Stimulated activated CD8-positive, alpha-beta memory T cell treated with anti-CD3 and anti-CD28 coated beads, Interleukin-7, amount 100 ng/mL, for 48 hours (primary cell): ENCODE measurements around the gene LUC7L.
"Not testable (repeated sequence)": the region's sequence is repeated elsewhere in the genome, so short reads cannot be mapped to it uniquely, and the experiment has no call there.

Experiments used
- DNase-seq, 2 donors: peaks; one replicate each; pipeline ENCODE4 v3.0.0-alpha.2; 2020; ENCODE audit warnings: low read depth in 1 of 2; ENCODE audit errors: extremely low read depth in 1 of 2

LUC7L gene

DNA sequence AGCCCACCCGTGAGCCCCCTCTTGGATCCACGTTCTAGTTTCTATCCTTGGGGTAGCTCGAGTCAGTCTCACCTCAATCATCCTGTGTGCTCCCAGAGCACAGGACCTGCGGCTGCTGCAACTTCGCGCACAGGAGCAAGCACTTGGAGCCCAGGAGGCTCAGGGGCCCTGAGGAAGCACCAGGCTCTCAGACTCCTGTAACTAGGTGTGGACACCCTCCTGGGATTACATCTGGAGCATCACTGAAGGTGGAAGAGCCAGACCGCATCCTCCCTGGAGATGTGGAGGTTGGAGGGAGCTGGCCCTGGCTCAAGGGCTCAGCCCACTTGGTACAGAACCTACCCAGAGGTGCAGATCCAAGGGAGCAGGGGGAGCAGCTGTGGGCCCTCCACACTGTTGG is 46.2 kb downstream of the LUC7L start:
- DNase-seq: no peak

- DNase-seq: no peak
Measured at GRCh38 chr16:181565-182021, 47.7 kb downstream of the LUC7L start.

- DNase-seq: peak; percentile 60 to 67
Measured at GRCh38 chr16:180681-181564, 48.3 kb downstream of the LUC7L start.

DNA sequence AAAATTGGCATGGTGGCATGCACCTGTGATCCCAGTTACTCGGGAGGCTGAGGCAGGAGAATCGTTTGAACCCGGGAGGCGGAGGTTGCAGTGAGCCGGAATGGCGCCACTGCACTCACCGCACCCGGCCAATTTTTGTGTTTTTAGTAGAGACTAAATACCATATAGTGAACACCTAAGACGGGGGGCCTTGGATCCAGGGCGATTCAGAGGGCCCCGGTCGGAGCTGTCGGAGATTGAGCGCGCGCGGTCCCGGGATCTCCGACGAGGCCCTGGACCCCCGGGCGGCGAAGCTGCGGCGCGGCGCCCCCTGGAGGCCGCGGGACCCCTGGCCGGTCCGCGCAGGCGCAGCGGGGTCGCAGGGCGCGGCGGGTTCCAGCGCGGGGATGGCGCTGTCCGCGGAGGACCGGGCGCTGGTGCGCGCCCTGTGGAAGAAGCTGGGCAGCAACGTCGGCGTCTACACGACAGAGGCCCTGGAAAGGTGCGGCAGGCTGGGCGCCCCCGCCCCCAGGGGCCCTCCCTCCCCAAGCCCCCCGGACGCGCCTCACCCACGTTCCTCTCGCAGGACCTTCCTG is 49.1 kb downstream of the LUC7L start, which contains the start of gene HBQ1:
TSS of gene HBQ1 (plus strand) at position 359 of the 575 bp plus-strand sequence. CDS start at position 387, 28 bp downstream.
- peak in 1 of 2 donors; percentile 24 for DNase-seq

GRCh38 chr16:179211-180092 is 49.8 kb downstream of the LUC7L start:
- no peak for DNase-seq

DNA sequence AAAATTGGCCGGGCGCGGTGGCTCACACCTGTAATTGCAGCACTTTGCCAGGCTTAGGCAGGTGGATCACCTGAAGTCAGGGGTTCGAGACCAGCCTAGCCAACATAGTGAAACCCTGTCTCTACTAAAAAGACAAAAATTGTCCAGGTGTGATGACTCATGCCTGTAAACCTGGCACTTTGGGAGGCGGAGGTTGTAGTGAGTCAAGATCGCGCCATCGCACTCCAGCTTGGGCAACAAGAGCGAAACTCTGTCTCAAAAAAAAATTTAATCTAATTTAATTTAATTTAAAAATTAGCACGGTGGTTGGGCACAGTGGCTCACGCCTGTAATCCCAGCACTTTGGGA is 50.6 kb downstream of the LUC7L start:
- DNase-seq: no peak

DNA sequence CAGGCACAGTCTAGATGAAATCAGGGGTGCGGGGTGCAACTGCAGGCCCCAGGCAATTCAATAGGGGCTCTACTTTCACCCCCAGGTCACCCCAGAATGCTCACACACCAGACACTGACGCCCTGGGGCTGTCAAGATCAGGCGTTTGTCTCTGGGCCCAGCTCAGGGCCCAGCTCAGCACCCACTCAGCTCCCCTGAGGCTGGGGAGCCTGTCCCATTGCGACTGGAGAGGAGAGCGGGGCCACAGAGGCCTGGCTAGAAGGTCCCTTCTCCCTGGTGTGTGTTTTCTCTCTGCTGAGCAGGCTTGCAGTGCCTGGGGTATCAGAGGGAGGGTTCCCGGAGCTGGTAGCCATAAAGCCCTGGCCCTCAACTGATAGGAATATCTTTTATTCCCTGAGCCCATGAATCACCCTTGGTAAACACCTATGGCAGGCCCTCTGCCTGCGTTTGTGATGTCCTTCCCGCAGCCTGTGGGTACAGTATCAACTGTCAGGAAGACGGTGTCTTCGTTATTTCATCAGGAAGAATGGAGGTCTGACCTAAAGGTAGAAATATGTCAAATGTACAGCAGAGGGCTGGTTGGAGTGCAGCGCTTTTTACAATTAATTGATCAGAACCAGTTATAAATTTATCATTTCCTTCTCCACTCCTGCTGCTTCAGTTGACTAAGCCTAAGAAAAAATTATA is 51.1 kb downstream of the LUC7L start:
- no peak for DNase-seq

- DNase-seq: no peak
Measured at GRCh38 chr16:177394-177822, 51.8 kb downstream of the LUC7L start.

GRCh38 chr16:176477-177382 is 52.5 kb downstream of the LUC7L start, which contains the start of gene HBA1:
HBA1 (plus strand) TSS chr16:176680; CDS start chr16:176717, 37 bp downstream.
- not testable (repeated sequence) for DNase-seq

DNA sequence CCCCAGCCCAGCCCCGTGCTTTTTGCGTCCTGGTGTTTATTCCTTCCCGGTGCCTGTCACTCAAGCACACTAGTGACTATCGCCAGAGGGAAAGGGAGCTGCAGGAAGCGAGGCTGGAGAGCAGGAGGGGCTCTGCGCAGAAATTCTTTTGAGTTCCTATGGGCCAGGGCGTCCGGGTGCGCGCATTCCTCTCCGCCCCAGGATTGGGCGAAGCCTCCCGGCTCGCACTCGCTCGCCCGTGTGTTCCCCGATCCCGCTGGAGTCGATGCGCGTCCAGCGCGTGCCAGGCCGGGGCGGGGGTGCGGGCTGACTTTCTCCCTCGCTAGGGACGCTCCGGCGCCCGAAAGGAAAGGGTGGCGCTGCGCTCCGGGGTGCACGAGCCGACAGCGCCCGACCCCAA is 53.2 kb downstream of the LUC7L start:
- DNase-seq: not testable (repeated sequence)

DNA sequence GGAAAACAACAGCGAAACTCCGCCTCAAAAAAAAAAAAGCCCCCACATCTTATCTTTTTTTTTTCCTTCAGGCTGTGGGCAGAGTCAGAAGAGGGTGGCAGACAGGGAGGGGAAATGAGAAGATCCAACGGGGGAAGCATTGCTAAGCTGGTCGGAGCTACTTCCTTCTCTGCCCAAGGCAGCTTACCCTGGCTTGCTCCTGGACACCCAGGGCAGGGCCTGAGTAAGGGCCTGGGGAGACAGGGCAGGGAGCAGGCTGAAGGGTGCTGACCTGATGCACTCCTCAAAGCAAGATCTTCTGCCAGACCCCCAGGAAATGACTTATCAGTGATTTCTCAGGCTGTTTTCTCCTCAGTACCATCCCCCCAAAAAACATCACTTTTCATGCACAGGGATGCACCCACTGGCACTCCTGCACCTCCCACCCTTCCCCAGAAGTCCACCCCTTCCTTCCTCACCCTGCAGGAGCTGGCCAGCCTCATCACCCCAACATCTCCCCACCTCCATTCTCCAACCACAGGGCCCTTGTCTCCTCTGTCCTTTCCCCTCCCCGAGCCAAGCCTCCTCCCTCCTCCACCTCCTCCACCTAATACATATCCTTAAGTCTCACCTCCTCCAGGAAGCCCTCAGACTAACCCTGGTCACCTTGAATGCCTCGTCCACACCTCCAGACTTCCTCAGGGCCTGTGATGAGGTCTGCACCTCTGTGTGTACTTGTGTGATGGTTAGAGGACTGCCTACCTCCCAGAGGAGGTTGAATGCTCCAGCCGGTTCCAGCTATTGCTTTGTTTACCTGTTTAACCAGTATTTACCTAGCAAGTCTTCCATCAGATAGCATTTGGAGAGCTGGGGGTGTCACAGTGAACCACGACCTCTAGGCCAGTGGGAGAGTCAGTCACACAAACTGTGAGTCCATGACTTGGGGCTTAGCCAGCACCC is 54.0 kb downstream of the LUC7L start:
- DNase-seq: no peak

- not testable (repeated sequence) for DNase-seq
Measured at GRCh38 chr16:173928-174769, 55.1 kb downstream of the LUC7L start.

GRCh38 chr16:173211-173854 is 55.9 kb downstream of the LUC7L start:
- not testable (repeated sequence) for DNase-seq

- DNase-seq: not testable (repeated sequence)
Measured at GRCh38 chr16:172374-172941, 56.8 kb downstream of the LUC7L start, which contains the start of gene HBA2. HBA2 (plus strand) TSS chr16:172876; CDS start chr16:172913, 37 bp downstream.

DNA sequence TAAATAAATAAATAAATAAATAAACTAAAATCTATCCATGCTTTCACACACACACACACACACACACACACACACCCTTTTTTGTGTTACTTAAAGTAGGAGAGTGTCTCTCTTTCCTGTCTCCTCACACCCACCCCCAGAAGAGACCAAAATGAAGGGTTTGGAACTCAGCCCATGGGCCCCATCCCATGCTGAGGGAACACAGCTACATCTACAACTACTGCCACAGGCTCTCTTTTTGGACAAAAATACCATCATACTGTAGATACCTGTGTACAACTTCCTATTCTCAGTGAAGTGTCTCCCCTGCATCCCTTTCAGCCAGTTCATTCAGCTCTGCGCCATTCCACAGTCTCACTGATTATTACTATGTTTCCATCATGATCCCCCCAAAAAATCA is 58.5 kb downstream of the LUC7L start:
- no peak for DNase-seq

DNA sequence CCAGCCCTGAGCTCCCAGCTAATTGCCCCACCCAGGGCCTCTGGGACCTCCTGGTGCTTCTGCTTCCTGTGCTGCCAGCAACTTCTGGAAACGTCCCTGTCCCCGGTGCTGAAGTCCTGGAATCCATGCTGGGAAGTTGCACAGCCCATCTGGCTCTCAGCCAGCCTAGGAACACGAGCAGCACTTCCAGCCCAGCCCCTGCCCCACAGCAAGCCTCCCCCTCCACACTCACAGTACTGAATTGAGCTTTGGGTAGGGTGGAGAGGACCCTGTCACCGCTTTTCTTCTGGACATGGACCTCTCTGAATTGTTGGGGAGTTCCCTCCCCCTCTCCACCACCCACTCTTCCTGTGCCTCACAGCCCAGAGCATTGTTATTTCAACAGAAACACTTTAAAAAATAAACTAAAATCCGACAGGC is 59.2 kb downstream of the LUC7L start:
- not testable (repeated sequence) for DNase-seq
